HG03280 (cell line): Measurements from ENCODE around the gene IFIT5.
"Not testable (repeated sequence)": the region's sequence is repeated elsewhere in the genome, so short reads cannot be mapped to it uniquely, and the experiment has no call there.

Source experiments
- ATAC-seq: cut with Tn5 transposase; IDR thresholded peaks from one replicate; pipeline ENCODE4 v1.9.1; 2021; ENCODE audit warnings: mild to moderate bottlenecking, moderate library complexity; ENCODE audit not compliant: unreplicated experiment

Gene IFIT5, protein sequence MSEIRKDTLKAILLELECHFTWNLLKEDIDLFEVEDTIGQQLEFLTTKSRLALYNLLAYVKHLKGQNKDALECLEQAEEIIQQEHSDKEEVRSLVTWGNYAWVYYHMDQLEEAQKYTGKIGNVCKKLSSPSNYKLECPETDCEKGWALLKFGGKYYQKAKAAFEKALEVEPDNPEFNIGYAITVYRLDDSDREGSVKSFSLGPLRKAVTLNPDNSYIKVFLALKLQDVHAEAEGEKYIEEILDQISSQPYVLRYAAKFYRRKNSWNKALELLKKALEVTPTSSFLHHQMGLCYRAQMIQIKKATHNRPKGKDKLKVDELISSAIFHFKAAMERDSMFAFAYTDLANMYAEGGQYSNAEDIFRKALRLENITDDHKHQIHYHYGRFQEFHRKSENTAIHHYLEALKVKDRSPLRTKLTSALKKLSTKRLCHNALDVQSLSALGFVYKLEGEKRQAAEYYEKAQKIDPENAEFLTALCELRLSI

DNA sequence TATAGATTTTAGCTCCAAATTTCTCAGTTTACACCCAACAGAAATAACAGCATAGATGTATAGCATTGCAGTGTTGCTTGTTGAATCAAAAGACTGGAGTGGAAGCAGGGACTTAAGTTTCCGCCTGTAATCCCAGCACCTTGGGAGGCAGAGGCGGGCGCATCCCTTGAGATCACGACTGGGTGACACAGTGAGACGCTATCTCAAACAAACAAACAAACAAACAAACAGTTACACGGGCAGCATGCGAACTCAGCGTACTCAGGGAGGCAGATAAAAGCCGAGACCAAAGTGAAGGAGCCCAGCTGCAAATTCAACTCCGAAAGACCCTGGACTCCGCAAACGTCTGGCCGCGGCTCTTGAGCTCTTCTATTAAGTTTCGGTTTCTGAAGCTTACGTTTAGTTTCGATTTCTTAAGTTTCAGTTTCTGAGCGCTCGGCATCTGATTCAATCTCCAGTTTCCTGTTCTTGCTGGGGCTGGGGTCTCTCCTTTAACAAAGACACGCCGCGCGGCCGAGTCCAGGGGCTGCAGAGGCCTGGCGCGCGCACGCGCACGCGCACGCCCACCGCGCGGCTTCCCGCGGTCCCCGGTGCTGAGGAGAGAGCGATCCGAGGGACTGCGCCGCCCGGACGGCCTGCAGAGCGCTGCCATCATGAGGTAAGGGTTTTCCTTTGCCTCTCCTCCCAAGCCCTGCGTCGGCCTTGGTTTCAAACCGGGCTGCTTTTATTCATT, at the start of gene IFIT5:
Gene IFIT5 (plus strand): TSS at position 423 of the 733 bp plus-strand sequence. CDS start 231 bp downstream, at position 654.
- peak; percentile 69 for ATAC-seq

DNA sequence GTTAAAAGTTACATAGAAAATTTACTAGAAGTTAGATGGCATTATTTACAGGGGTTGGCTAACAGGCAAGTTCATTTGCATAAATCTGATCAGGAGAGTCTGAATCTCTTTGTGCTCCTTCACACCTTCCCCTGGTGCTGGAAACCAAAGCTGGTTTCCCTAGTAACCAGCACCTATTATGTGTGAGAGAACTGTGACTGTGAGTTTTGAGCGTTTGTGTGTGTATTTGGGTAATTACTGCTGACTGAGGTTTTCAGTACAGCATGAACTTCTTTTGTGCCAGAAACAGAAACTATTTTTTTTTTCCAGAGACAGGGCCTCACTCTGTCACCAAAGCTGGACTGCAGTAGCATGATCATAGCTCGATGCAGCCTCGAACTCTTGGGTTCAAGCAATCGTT, 46.8 kb upstream of the IFIT5 start:
- peak; percentile 81 for ATAC-seq

DNA sequence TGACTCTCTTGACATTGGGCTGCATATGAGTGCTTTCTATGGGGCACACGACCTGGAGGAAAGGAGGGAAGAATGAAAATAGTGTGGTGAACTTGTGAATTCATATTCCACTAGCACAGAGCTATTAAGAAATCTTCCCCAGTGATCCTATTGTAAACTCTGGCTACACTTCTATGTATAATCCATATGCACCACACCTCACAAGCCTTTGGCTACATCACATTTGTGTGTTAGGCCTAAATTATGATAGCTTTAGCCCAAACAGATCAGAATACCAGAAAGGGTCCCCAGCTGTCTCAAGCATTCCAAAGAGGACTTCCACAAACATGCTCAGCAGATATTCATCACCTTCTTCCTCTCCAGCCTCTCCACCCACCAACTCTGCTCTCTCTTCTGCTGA, 46.2 kb upstream of the IFIT5 start:
- no peak for ATAC-seq

- no peak for ATAC-seq
Measured at GRCh38 chr10:89369156-89370105, 44.9 kb upstream of the IFIT5 start.

DNA sequence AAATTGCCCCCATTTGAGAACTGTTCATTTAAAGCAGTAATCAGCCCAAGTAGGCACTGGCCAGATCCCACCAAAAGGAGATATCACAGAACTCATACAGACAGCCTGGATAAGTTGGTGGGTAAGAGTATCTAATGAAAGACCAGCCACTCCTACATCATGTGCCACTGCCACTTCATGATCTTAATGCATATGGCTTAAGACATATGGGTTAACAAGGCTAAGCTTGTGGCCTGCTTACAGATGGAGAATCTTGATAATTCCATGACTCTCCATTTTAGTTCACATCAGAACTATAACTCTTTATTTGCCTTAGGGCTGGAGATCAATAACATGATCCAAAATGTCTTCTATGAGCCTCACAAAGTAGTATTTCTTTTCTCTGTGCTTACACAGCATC, 43.3 kb upstream of the IFIT5 start:
- no peak for ATAC-seq

GRCh38 chr10:89371987-89372386, 42.4 kb upstream of the IFIT5 start:
- no peak for ATAC-seq

DNA sequence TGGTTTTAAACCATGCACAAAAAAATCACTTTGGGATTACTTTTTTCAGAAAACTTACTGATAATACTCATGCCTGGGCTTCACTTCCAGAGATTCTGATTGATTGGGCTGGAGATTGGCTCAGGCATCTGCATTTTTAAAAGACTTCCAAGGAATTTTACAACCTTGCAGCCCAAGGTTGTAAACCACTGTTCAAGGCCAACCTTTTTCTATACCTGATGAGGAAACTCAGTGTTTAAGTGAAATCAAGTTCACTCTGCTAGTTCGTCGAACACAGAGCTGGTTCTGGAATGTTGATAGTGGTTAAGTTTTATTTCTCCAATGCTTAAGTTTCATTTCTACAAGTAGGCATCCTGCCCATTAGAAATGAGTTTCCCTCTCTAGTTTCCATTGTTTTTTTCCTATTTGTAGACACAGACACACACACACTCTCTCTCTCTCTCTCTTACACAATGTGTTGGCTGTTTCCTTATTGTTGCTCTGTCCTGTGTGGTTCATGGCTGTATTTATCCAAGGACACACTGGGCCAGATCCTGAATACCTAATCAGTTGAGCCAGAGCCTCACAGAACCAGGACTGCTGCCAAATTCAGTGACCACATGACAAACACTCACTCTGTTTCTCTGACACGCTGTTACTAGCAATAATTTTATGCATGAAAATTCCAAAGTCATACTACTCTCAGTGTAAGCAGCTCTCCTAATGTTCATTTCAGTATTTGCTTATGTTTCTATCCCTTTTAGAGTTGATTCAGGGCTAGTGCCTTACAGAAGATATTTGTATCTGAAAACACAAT, 40.3 kb upstream of the IFIT5 start:
- ATAC-seq, result no peak

DNA sequence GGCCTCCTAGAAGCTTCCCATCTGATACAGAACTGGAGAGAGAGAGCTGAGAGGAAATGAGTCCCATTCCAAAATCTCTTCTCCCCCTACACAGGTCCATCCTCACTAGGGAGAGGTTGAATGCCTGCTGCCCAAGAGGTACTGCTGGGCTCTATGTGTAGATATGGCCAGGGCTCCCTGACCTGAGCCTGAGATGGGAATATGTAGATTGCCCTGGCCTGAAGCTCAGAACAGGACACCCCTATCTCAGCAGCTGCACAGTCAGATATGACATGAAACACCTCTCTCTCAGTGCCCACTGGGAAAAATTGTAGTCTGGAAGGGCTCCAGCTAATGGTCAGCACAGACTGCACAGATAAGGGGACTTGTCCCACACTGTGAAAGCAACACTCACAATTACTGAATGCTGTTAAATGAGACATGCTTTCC, 39.6 kb upstream of the IFIT5 start:
- ATAC-seq, result no peak

GRCh38 chr10:89377705-89378637, 36.4 kb upstream of the IFIT5 start, which contains the start of gene IFIT1B:
IFIT1B (plus strand) TSS chr10:89378056; CDS start chr10:89378136, 80 bp downstream.
- ATAC-seq, result no peak

DNA sequence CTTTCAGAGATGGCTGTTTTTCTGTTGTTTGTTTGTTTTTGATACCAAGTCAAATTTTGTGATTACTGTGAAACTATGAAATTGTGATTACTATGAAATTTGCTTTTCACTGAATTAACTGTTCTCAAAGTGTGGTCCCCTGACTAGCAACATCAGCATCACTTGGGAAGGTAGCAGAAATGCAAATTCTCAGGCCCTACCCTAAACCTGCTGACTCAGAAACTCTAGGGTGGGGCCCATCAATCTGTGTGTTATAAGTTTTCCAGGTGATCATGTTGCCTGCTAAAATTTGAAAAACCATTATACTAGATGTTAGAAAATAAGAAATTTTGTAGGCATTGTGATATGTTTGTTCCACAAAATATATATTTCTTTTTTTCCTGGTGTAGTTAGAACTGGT, 35.3 kb upstream of the IFIT5 start:
- ATAC-seq, result no peak

GRCh38 chr10:89382757-89383156, 31.6 kb upstream of the IFIT5 start:
- no peak for ATAC-seq

DNA sequence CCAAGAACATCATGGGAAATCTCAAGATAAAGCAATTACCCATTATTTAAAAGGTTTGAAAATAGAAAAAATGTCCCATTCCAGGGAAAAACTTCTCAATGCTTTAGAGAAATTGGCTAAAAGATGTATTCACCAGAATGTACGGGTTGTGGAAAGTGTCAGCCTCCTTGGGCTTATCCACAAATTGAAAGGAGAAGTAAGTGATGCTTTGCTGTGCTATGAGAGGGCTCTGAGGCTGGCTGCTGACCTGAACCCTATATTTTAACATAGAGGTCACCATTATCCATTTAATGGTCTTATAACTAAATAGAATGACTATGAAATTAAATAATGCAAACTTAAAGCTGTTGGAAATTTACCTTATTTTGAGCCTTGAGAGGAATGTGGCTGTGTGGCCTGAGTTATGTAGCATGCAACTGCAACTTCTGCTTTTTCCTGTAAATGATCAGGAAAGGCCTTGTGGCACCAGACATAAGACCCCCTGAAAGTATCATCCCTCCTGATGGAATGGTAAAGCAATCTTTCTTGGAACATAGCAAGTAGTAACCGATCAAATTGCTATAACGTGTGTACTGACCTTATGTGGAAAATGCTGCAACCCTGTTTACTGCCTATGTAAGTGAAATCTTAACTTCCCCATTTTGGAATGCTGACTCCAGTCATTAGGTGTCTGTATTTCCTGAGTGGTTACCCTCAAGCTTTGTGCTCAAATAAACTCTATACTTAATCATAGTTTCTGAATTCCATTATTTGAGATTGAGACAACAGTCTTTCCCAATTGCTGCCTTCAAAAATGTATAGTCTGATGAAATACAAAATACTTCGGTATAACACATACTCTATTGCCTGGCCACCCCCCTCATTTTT, 29.7 kb upstream of the IFIT5 start:
- no peak for ATAC-seq

GRCh38 chr10:89388806-89389205, 25.6 kb upstream of the IFIT5 start:
- no peak for ATAC-seq

DNA sequence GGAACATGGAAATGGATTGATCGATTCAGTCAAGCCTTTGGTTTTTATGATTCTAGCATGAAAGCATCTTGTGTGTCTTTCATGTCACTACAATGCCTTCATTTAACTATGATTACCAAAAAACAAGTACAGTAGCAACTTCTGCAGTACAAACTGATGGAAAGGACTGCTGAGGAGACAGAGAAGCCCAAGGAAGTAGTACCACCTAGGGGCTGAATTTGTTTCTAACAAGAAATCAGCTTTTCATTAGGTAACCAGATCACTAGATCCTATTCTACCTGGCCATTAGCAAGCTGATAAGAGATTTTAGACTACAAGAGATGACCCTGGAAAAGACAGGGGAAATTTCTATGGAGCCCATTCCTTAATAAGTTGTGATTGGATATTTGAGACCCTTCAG, 25.1 kb upstream of the IFIT5 start:
- ATAC-seq, result no peak

- ATAC-seq, result no peak
Measured at GRCh38 chr10:89390476-89391225, 23.7 kb upstream of the IFIT5 start.

DNA sequence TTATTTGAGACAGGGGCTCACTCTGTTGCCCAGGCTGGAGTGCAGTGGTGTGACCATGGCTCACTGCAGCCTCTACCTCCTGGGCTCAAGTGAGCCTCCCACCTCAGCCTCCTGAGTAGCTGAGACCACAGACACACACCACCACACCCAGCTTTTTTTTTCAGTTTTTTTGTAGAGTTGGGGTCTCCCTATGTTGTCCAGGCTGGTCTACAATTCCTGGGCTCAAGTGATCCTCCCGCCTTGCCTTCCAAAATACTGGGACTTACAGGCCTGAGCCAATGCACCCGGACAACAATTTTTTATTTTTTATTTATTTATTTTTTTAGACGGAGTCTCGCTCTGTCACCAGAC, 23.2 kb upstream of the IFIT5 start:
- not testable (repeated sequence) for ATAC-seq
